Measurements from ENCODE around the gene LRRC8B.
A peak's percentile ranks its signal among the peaks of the same experiment; 100 is the strongest.

LRRC8B gene

GRCh38 chr1:89548122-89548857, 23.7 kb downstream of the LRRC8B start:
- DNase-seq = no peak

- no peak for DNase-seq
These were observed 26.4 kb downstream of the LRRC8B start for GRCh38 chr1:89550995-89551394.

GRCh38 chr1:89552471-89553081, 27.9 kb downstream of the LRRC8B start:
- DNase-seq = no peak

GRCh38 chr1:89553157-89553556, 28.5 kb downstream of the LRRC8B start:
- no peak for DNase-seq

- DNase-seq = no peak
These were observed 30.9 kb downstream of the LRRC8B start for GRCh38 chr1:89555550-89555949.

- no peak for DNase-seq
These were observed 32.3 kb downstream of the LRRC8B start for GRCh38 chr1:89556726-89557444.

- DNase-seq = no peak
These were observed 32.8 kb downstream of the LRRC8B start for GRCh38 chr1:89557445-89557825.

GRCh38 chr1:89557956-89558355, 33.3 kb downstream of the LRRC8B start:
- DNase-seq = no peak

GRCh38 chr1:89563957-89564604, 39.5 kb downstream of the LRRC8B start:
- DNase-seq = no peak

GRCh38 chr1:89565521-89565920, 40.9 kb downstream of the LRRC8B start:
- DNase-seq = no peak

GRCh38 chr1:89566761-89567174, 42.1 kb downstream of the LRRC8B start:
- peak; percentile 50 for DNase-seq

GRCh38 chr1:89567797-89568196, 43.2 kb downstream of the LRRC8B start:
- no peak for DNase-seq

- DNase-seq = no peak
These were observed 48.8 kb downstream of the LRRC8B start for GRCh38 chr1:89573410-89573809.

GRCh38 chr1:89574621-89575020, 50.0 kb downstream of the LRRC8B start:
- DNase-seq = no peak

GRCh38 chr1:89575207-89575606, 50.6 kb downstream of the LRRC8B start:
- no peak for DNase-seq

- DNase-seq = no peak
These were observed 51.4 kb downstream of the LRRC8B start for GRCh38 chr1:89576013-89576412.

- no peak for DNase-seq
These were observed 53.5 kb downstream of the LRRC8B start for GRCh38 chr1:89578151-89578550.

GRCh38 chr1:89578946-89579684, 54.5 kb downstream of the LRRC8B start:
- DNase-seq = no peak

- DNase-seq = no peak
These were observed 55.4 kb downstream of the LRRC8B start for GRCh38 chr1:89580036-89580435.

- DNase-seq = no peak
These were observed 57.2 kb downstream of the LRRC8B start for GRCh38 chr1:89581859-89582258.

GRCh38 chr1:89582571-89582970, 57.9 kb downstream of the LRRC8B start:
- DNase-seq = no peak

- no peak for DNase-seq
These were observed 59.6 kb downstream of the LRRC8B start for GRCh38 chr1:89584211-89584610.

GRCh38 chr1:89584781-89585180, 60.2 kb downstream of the LRRC8B start:
- DNase-seq = no peak
